ENCODE data around the gene RPN1.
"Not testable (repeated sequence)": the region's sequence is repeated elsewhere in the genome, so short reads cannot be mapped to it uniquely, and the experiment has no call there.

GRCh38 chr3:128653383-128653992 is 2.9 kb upstream of the RPN1 start:
- TF ChIP-seq CTCF (IDR thresholded peaks at IDR 0.05): peak in 3 of 6 experiments; percentile 10 to 30 (median 27)
- TF ChIP-seq POLR2A (IDR thresholded peaks at IDR 0.05): not testable (repeated sequence)
